GM10248 (cell line): Measurements from ENCODE around the gene FCF1.

Source experiments
- CTCF ChIA-PET: fragments of 300-600 bp; sonication (Branson Sonifier 250); formaldehyde crosslinking; extraction: SDS; loops from one replicate; lab custom pipeline; 2021; ENCODE audit warnings: antibody characterized with exemption; lab: Yijun Ruan, JAX
- POLR2A ChIA-PET: fragments of 350-650 bp; sonication (Branson Sonifier 250); formaldehyde crosslinking; extraction: SDS; loops from one replicate; lab custom pipeline; 2020; ENCODE audit warnings: antibody characterized with exemption; lab: Yijun Ruan, JAX
- DNase-seq: peaks from one replicate; pipeline ENCODE4 v3.0.0; 2012; ENCODE audit errors: extremely low spot score
- TF ChIP-seq, protein P1 (sequence below): IDR thresholded peaks from 2 replicates; pipeline ENCODE4 v1.5.1; 2012; ENCODE audit warnings: mild to moderate bottlenecking, low read depth; ENCODE audit errors: extremely low read depth, missing control alignments, control extremely low read depth

Gene FCF1

DNA sequence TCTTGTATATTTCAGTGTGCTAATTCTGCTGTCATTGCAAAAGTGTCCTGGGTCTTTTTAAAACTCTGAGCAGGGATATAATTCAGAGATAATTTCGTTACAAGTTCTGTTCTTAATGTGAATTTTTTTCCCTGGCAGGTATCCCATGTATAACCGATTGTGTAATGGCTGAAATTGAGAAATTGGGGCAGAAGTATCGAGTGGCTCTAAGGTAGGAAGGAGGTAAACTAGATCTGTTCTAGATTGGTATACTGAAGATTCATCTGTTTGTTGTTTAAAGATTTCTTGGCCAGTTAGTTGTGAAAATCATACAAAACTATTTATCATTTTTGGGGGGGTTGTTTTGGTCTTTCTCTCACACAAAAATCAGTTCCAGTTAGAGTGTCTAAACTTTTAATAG is 10.2 kb downstream of the FCF1 start:
- TF ChIP-seq, protein P1, sequence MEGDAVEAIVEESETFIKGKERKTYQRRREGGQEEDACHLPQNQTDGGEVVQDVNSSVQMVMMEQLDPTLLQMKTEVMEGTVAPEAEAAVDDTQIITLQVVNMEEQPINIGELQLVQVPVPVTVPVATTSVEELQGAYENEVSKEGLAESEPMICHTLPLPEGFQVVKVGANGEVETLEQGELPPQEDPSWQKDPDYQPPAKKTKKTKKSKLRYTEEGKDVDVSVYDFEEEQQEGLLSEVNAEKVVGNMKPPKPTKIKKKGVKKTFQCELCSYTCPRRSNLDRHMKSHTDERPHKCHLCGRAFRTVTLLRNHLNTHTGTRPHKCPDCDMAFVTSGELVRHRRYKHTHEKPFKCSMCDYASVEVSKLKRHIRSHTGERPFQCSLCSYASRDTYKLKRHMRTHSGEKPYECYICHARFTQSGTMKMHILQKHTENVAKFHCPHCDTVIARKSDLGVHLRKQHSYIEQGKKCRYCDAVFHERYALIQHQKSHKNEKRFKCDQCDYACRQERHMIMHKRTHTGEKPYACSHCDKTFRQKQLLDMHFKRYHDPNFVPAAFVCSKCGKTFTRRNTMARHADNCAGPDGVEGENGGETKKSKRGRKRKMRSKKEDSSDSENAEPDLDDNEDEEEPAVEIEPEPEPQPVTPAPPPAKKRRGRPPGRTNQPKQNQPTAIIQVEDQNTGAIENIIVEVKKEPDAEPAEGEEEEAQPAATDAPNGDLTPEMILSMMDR, result no peak
- CTCF ChIA-PET, result no interaction called here
- POLR2A ChIA-PET, result no interaction called here

DNA sequence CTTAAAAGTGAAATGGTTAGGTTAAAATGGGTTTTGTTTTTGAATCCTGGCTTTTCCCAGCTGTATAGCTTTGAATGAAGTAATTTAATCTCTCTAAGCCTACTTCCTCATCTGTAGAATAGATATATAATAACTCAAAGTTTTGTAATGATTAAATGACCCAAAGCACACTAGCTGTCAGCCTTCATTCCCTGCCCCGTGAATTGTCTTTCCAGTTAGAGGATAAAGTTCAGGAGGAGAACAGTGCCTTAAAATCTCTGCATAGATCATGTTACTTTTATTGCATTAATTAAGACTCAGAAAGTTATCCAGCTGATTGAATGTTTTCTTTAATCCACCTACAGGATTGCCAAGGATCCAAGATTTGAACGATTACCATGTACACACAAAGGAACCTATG is 19.4 kb downstream of the FCF1 start:
- CTCF ChIA-PET, result no interaction called here
- POLR2A ChIA-PET, result no interaction called here

More for the DNA sequence above, 10.2 kb downstream of the FCF1 start:
- no peak for DNase-seq

DNA sequence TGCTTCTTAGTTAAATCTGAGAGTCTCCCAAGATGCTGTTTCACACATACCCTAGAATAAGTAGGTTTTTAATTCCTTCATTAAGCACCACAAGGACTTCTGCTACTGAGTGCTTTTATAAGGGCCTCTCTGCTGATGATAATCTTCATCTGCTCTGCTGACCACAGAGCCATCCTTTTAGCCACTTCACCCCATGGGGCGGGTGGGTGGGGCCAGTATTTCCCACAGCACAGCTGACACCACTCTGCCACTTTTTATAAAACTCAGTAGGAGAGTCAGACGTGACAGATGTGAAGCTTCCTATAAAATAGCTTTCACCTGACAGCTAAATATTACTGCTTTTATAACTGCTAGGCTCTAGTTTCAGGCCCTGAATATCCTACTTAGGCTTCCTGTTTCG is 20.3 kb downstream of the FCF1 start:
- TF ChIP-seq, protein P1, result no peak
- DNase-seq, result no peak
- POLR2A ChIA-PET, result no interaction called here
- CTCF ChIA-PET, result interaction anchor here (1.5 kb wide), 2 partner anchors 10 to 29 kb away, joined by 4 to 10 read pairs; partner anchors contain the start of gene YLPM1

More for the DNA sequence above, 19.4 kb downstream of the FCF1 start:
- TF ChIP-seq, protein P1, result no peak
- no peak for DNase-seq

DNA sequence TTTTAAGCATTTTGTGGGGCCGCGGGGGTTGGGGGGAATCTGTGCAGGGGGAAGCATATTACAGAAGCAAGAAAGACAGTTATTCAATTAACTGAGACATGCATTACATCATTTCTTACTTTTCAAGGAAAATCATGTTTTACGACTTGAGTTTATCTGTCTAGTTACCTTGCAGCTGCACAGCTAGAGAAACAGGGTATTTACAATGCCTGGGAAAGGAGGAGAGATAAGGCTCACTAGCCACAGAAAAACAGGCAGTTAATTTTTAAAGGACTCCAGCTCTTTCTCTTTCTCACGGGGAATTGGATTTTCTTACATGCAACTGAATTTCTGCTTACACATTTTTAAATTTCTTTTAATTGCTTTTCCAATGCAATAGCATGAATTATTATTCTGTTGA is 22.2 kb downstream of the FCF1 start:
- TF ChIP-seq, protein P1, result no peak
- ChIA-PET CTCF (no interaction called here), POLR2A (no interaction called here)
- DNase-seq, result no peak

DNA sequence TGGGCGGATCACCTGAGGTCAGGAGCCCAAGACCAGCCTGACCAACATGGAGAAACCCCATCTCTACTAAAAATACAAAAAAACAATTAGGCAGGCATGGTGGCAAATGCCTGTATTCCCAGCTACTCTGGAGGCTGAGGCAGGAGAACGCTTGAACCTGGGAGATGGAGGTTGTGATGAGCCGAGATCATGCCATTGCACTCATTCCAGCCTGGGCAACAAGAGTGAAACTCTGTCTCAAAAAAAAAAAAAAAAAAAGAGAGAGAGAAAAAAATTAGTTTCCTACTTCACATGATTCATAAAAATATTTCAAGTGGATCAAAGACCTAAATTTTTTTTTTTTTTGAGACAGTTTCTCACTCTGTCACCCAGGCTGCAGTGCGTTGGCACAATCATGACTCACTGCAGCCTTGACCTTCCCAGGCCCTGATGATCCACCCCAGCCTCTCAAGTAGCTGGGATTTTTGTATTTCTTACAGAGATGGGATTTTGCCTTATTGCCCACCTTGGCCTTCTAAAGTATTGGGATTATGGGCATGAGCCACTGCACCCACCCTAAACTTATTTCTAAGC is 24.9 kb downstream of the FCF1 start:
- POLR2A ChIA-PET, result interaction anchor here (0.6 kb wide), 1 partner anchor 615 kb away, joined by 4 read pairs; no protein-coding TSS in a partner anchor
- CTCF ChIA-PET, result no interaction called here
- TF ChIP-seq, protein P1, result no peak
- DNase-seq, result no peak

DNA sequence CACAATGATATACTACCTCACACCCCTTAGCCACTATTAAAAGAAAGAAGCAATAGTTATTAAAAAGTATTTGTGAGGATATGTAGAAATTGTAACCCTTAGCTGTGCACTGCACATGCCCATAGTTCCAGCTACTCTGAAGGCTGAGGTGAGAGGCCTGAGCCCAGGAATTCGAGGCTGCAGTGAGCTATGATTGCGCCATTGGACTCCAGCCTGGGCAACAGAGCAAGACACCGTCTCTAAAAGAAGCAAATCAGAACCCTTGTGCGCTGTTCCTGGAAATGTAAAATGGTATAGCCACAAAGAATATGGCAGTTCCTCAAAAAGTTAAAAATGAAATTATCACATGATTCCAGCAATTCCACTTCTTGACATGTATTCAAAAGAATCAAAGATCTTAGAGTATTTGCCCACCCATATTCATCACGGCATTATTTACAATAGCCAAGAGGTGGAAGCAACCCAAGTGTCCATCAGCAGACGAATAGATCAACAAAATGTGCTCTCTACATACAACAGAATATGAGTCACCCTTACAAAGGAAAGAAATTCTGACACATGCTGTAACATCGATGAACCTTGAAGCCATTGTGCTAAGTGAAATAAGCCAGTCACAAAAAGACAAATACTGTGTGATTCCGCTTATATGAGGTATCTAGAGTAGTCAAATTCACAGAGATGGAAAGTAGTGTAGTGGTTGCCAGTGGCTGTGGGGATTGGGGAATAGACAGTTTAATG is 26.5 kb downstream of the FCF1 start:
- TF ChIP-seq, protein P1, result no peak
- POLR2A ChIA-PET, result no interaction called here
- CTCF ChIA-PET, result interaction anchor here (1.0 to 1.4 kb wide), 3 partner anchors 12 to 50 kb away, joined by 3 to 5 read pairs (median 3); partner anchors contain the start of gene YLPM1
- DNase-seq, result no peak
